GM12878 (cell line): Measurements from ENCODE around the gene TCOF1. TPM values are rescaled to one million over a fixed set of nuclear protein-coding genes. Genes with fewer than 3 reads are reported as not detected.

Experiments used
- ATAC-seq: fragments of 200-7000 bp; cut with Tn5 transposase; 3 replicates; pipeline ENCODE4 v1.9.1; 2020; ENCODE audit warnings: mild to moderate bottlenecking, moderate library complexity
- BruUV-seq: library from RNA; stranded (reverse); fragments of 400-500 nt; replicated peaks from 2 replicates; lab custom pipeline; 2021; lab: Mats Ljungman, UMichigan
- CTCF ChIA-PET: fragments of 300-600 bp; sonication (Branson Sonifier 250); formaldehyde crosslinking; extraction: SDS; loops from one replicate; lab custom pipeline; 2021; ENCODE audit warnings: inconsistent platforms; lab: Yijun Ruan, JAX
- POLR2A ChIA-PET: fragments of 350-600 bp; formaldehyde crosslinking; extraction: SDS; loops from one replicate; lab custom pipeline; 2021; ENCODE audit warnings: inconsistent platforms; lab: Charles Lee
- RAD21 ChIA-PET: fragments of 300-600 bp; sonication (Branson Sonifier 250); formaldehyde crosslinking; loops from one replicate; lab custom pipeline; 2023; ENCODE audit warnings: antibody characterized with exemption; ENCODE audit not compliant: unreplicated experiment; lab: Charles Lee
- SMC1A ChIA-PET: fragments of 300-600 bp; sonication (Branson Sonifier 250); formaldehyde crosslinking; loops from one replicate; lab custom pipeline; 2023; ENCODE audit not compliant: unreplicated experiment, uncharacterized antibody; lab: Charles Lee
- DNase-seq: peaks from one replicate; pipeline ENCODE4 v3.0.0-alpha.2; 2011; ENCODE audit warnings: low read depth, low spot score
- FAIRE-seq: peaks from 3 replicates; lab custom pipeline; 2011; peaks lifted over from hg19 to GRCh38; lab: Jason Lieb, UNC
- H2AFZ ChIP-seq: 2 replicates; pipeline ENCODE4 v1.6.0; 2011; ENCODE audit warnings: low read depth, low read length, control low read depth; ENCODE audit not compliant: control insufficient read depth
- H3K27ac ChIP-seq: 2 replicates; pipeline ENCODE4 v1.5.1; 2011; ENCODE audit warnings: control low read depth; ENCODE audit not compliant: control insufficient read depth, insufficient read depth
- H3K27me3 ChIP-seq, 2 experiments: replicated peaks in 1 of 2; 2 replicates each; pipeline versions ENCODE4 v1.6.0 to v1.6.1; 2011; ENCODE audit warnings: low read length in 1 of 2; ENCODE audit not compliant: control insufficient read depth in 2 of 2, insufficient read depth in 2 of 2
- H3K36me3 ChIP-seq, 2 experiments: 2 replicates each; pipeline ENCODE4 v1.5.1; 2011; ENCODE audit warnings: low read length in 1 of 2; ENCODE audit not compliant: control insufficient read depth in 2 of 2, insufficient read depth in 2 of 2
- H3K4me1 ChIP-seq: 2 replicates; pipeline ENCODE4 v1.6.1; 2011; ENCODE audit warnings: mild to moderate bottlenecking, low read length, moderate library complexity, mixed read lengths; ENCODE audit not compliant: control insufficient read depth, insufficient read depth
- H3K4me2 ChIP-seq: 2 replicates; pipeline ENCODE4 v1.6.0; 2011; ENCODE audit warnings: control low read depth; ENCODE audit not compliant: control insufficient read depth, insufficient read depth
- H3K4me3 ChIP-seq: fragments of 200-600 bp; sonication (generic); 2 replicates; pipeline ENCODE4 v1.5.1; 2016
- H3K79me2 ChIP-seq: 2 replicates; pipeline ENCODE4 v1.6.0; 2011; ENCODE audit warnings: low read length; ENCODE audit not compliant: control insufficient read depth, insufficient read depth
- H3K9ac ChIP-seq: 2 replicates; pipeline ENCODE4 v1.8.0; 2011; ENCODE audit warnings: low read length, control low read depth, mixed read lengths; ENCODE audit not compliant: control insufficient read depth, insufficient read depth
- H3K9me3 ChIP-seq: replicated peaks from 3 replicates; pipeline ENCODE4 v1.5.1; 2011; ENCODE audit warnings: mild to moderate bottlenecking, low read length; ENCODE audit not compliant: control insufficient read depth, insufficient read depth
- H4K20me1 ChIP-seq: 2 replicates; pipeline ENCODE4 v1.6.0; 2011; ENCODE audit not compliant: control insufficient read depth, insufficient read depth
- RAD21 ChIP-seq: IDR thresholded peaks from 2 replicates; pipeline ENCODE4 v1.6.1; 2011; ENCODE audit warnings: mild to moderate bottlenecking, low read depth, low read length, moderate library complexity; ENCODE audit not compliant: insufficient read depth
- USF1 ChIP-seq: IDR thresholded peaks from 2 replicates; pipeline ENCODE4 v1.6.1; 2011; ENCODE audit warnings: borderline replicate concordance, low read depth, mild to moderate bottlenecking, moderate library complexity, mixed read lengths, low read length; ENCODE audit not compliant: insufficient read depth; ENCODE audit errors: extremely low read length
- WGBS: methylation state at CpG from one replicate; pipeline ENCODE4 v1.1.6; 2016; ENCODE audit warnings: low lambda C conversion rate; ENCODE audit not compliant: insufficient replicate concordance, insufficient coverage; ENCODE audit errors: missing lambda C conversion rate; 5-methylcytosine and 5-hydroxymethylcytosine counted together
- in situ Hi-C: fragments of 300-500 bp; cut with MboI; formaldehyde crosslinking; loops from 9 replicates; pipeline ENCODE4 v1.14.3; 2018; ENCODE audit warnings: mixed read lengths
- intact Hi-C: fragments of 100-400 bp; cut with micrococcal nuclease; formaldehyde crosslinking; loops from one replicate; pipeline ENCODE4 v1.14.2; 2022; ENCODE audit not compliant: unreplicated experiment
- polyA plus RNA-seq, 11 experiments: library from polyadenylated mRNA; depleted of rRNA in 4 of 11; unstranded in 6 of 11; stranded (reverse) in 5 of 11; fragments of >200 nt; fragmentation: Nextera tagmentation in 4 of 11; fragmentation: Illumina TruSeq in 1 of 11; extraction: Ambion mirVana in 4 of 11; extraction: Trizol in 1 of 11; gene quantifications; 1 replicate in 1 of 11; 2 replicates in 10 of 11; pipeline versions ENCODE4 v1.2.1 to v1.2.3, GENCODE V29; 2011 to 2016; ENCODE audit warnings: inconsistent platforms in 2 of 11, missing spikeins in 2 of 11, low read depth in 1 of 11
- total RNA-seq, 4 experiments: library from RNA; depleted of rRNA in 3 of 4; stranded (reverse); fragments of >200 nt in 3 of 4; fragmentation: Illumina TruSeq in 1 of 4; extraction: Trizol in 1 of 4; gene quantifications; 2 replicates each; pipeline versions ENCODE4 v1.2.1 to v1.2.3, GENCODE V29; 2013 to 2021
- TF ChIP-seq, protein P1 (sequence below), 3 experiments: IDR thresholded peaks in 2 of 3; conservative IDR thresholded peaks in 1 of 3; 2 replicates each; pipeline ENCODE4 v1.5.1; 2011; ENCODE audit warnings: low read depth in 3 of 3, low read length in 3 of 3, mild to moderate bottlenecking in 3 of 3, control low read depth in 2 of 3, moderate library complexity in 2 of 3, inconsistent platforms in 1 of 3, mixed read lengths in 1 of 3; ENCODE audit not compliant: control insufficient read depth in 2 of 3, insufficient read depth in 1 of 3; ENCODE audit errors: extremely low read depth in 1 of 3

The TCOF1 gene
- total and polyA plus RNA-seq, 10 of the 15 experiments (the other 5 are each of a cell fraction or from before 2014, with no cell fraction given), result 8.7 to 83.9 (median 38.9) TPM

DNA sequence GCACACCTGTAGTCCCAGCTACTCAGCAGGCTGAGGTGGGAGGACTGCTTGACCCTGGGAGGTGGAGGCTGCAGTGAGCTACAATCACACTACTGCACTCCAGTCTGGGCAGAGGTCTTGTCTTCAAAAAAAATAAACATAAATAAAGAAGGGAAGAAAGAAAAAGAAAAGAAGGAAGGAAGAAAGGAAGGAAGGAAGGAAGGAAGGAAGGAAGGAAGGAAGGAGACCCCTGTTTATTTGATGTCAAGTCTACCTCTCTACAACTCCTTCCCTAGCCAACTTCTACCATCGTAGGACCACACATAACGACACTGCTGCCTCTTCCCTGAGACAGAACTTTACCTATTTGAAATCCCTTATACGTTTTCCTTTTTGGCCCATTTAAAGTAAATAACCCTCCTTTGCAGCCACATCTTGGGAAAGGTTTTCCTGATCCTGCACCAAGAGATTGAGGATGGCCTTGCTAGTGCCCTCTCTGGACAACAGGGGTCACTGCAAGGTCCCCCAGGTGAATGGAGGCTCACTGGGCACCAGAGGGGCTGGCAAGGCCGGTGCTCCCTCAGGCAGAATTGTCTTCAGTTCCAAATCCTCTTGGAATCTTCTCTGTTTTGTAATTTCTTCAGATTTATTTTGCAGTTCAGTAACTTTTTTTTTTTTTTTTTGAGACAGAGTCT lies 81.5 kb downstream of the TCOF1 start:
- FAIRE-seq (no peak), DNase-seq (no peak), ATAC-seq (peak; percentile 35; the same call in 2 of the 3 replicates)
- no TSS peak for BruUV-seq
- TF ChIP-seq USF1 (no peak), RAD21 (0 out of 2 replicates have a peak, but pooled peaks have one; percentile 6)
- TF ChIP-seq, protein P1, sequence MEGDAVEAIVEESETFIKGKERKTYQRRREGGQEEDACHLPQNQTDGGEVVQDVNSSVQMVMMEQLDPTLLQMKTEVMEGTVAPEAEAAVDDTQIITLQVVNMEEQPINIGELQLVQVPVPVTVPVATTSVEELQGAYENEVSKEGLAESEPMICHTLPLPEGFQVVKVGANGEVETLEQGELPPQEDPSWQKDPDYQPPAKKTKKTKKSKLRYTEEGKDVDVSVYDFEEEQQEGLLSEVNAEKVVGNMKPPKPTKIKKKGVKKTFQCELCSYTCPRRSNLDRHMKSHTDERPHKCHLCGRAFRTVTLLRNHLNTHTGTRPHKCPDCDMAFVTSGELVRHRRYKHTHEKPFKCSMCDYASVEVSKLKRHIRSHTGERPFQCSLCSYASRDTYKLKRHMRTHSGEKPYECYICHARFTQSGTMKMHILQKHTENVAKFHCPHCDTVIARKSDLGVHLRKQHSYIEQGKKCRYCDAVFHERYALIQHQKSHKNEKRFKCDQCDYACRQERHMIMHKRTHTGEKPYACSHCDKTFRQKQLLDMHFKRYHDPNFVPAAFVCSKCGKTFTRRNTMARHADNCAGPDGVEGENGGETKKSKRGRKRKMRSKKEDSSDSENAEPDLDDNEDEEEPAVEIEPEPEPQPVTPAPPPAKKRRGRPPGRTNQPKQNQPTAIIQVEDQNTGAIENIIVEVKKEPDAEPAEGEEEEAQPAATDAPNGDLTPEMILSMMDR (IDR thresholded peaks at IDR 0.05 in 2 of 3, conservative IDR thresholded peaks at IDR 0.05 in 1 of 3; ENCODE audit: control insufficient read depth in 2 of 3, extremely low read depth in 1 of 3, insufficient read depth in 1 of 3, low read depth in 3 of 3, low read length in 3 of 3), result peak; percentile 38 to 71 (median 62)
- Histone ChIP-seq H3K4me1 (peaks cover 5% of the 10 kb centered on the region), H2AFZ (no peak overlapping the region), H4K20me1 (no peaks in the 10 kb centered on the region), H3K9ac (no peak overlapping the region), H3K27ac (no peak overlapping the region), H3K9me3 (no peaks in the 10 kb centered on the region), H3K79me2 (no peaks in the 10 kb centered on the region; the same call in 1 of the 2 replicates), H3K36me3 (peaks cover 8 to 9% of the 10 kb centered on the region in 2 experiments; a peak in 3 of 4 replicates), H3K4me3 (no peak overlapping the region), H3K27me3 (no peaks in the 10 kb centered on the region), H3K4me2 (no peak overlapping the region)
- 77% methylated on average over 4 of the region's 4 CpGs for WGBS
- CTCF ChIA-PET, result interaction anchor here (0.7 to 10.6 kb wide), 4 partner anchors 38 to 316 kb away, joined by 3 to 274 read pairs (median 4); no protein-coding TSS in a partner anchor
- in situ Hi-C loops (no loop called here), intact Hi-C loops (loop anchor here (10.0 kb wide), 1 partner anchor 84 kb away; the partner anchor contains the start of gene TCOF1)
- SMC1A ChIA-PET, result interaction anchor here (0.9 to 2.1 kb wide), 3 partner anchors 40 to 308 kb away, joined by 3 to 13 read pairs (median 3); no protein-coding TSS in a partner anchor
- POLR2A ChIA-PET, result interaction anchor here (0.7 to 1.1 kb wide), 2 partner anchors 22 to 220 kb away, joined by 3 to 6 read pairs; no protein-coding TSS in a partner anchor
- RAD21 ChIA-PET, result interaction anchor here (0.6 kb wide), 1 partner anchor 98 kb away, joined by 3 read pairs; no protein-coding TSS in a partner anchor
